HG03135 (cell line): ENCODE results near the gene RTL10.

Source experiments
- ATAC-seq: cut with Tn5 transposase; IDR thresholded peaks from one replicate; pipeline ENCODE4 v1.9.1; 2021; ENCODE audit warnings: mild to moderate bottlenecking, moderate library complexity; ENCODE audit not compliant: unreplicated experiment

RTL10 gene

DNA sequence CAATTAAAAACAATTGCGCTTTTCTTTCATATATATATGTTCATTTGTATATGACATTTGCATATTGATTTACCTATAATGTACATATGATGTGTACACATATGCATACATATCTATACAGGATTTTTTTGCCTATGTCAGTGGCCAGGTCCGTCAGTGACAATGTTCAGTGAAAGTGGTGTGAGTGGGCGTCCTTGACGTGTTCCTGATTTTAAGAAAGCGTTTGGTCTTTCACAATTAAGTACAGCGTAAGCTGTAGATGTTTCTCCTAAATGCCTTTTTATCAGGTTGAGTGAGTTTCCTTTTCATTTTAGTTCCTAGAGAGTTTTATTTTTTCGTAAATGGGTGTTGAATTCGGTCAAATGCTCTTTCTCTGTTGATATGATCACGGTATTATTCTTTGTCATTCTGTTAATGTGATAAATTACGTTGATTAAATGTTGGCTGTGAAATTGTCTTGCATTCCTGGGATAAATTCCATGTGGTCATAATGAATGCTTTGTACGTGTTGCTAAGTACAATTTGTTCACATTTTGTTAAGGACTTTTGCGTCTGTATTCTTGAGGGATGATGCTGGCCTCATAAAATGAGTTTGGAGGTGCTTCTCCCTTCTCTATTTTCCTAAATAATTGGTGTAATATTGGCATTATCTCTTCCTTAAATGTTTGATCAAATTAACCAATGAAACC lies 10.6 kb upstream of the RTL10 start:
- ATAC-seq: no peak

DNA sequence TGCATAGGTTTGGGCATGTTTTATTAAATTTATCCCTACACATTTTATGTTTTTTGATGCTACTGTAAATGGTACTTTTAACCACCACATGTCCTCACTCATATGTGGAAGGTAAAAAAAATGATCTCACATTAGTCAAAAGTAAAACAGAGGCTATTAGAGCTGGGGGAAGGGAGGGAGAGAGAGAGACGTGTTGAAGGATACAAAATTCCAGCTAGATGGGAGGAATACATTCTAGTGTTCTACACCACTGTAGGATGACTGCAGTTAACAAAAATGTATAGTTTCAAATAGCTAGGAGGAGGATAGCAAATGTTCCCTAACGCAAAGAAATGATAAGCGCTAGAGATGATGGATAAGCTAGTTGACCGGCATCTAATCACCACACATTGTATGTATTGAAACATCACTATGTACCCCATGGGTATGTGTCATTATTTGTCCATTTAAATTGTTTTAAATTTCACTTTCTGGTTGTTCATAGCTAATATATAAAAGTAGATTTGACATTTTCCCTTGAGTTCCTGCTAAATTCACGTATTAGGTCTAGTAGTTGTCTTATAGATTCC lies 9.9 kb upstream of the RTL10 start:
- ATAC-seq: no peak

DNA sequence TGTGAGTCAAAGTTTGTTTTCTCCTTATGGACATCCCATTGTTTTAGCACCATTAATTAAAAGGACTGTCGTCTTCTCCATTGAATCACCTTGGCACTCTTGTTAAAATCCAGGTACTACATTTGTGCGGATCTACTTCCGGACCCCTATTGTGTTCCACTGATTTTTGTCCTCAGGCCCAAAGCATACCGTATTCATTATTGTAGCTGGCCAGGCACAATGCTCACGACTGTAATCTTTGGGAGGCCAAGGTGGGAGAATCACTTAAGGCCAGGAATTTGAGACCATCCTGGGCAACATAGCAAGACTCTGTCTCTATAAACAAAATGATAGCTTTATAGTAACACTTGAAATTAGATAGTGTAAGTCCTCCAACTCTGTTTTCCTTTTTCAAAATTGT lies 8.9 kb upstream of the RTL10 start:
- ATAC-seq: no peak

DNA sequence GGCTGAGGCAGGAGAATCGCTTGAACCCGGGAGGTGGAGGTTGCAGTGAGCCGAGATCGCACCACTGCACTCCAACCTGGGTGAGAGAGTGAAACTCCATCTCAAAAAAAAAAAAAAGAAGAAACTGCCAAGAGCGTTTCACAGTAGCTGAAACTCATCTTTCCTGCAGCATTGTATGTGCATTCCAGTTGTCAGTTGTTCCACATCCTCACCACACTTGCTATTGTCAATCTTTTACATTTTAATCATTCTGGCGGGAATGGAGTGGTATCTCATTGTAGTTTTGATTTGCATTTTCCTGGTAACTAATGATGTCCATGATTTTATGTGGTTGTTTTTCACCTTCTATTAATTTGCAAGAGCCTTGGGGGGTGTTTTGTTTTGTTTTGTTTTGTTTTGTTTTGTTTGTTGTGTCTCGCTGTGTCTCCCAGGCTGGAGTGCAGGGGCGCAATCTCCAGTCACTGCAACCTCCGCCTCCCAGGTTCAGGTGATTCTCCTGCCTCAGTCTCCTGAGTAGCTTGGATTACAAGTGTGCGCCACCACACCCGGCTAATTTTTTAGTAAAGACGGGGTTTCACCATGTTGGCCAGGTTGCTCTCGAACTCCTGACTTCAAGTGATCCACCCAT lies 8.1 kb upstream of the RTL10 start:
- no peak for ATAC-seq

DNA sequence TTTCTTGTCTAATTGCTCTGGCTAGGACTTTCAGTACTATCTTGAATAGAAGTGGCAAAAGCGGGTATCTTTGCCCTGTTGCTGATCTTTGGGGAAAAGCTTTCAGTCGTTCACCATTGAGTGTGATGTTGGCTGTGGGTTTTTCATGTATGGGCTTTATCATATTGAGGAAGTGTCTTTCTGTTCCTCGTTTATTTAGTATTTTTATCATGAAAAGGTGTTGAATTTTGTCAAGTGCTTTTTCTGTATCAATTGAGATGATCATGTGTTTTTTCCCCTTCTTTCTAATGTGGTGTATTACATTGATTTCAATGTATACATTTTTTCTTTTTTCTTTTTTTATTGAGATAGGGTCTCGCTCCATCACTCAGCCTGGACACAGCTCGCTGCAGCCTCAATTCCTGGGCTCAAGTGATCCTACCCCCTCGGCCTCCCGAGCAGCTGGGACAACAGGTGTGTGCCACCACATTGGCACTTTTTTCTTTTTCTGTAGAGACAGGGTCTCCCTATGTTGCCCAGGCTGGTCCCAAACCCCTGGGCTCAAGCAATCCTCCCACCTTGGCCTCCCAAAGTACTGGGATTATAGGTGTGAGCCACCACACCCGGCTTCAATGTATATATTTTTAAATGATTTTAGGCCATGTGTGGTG lies 5.3 kb upstream of the RTL10 start:
- ATAC-seq: no peak

DNA sequence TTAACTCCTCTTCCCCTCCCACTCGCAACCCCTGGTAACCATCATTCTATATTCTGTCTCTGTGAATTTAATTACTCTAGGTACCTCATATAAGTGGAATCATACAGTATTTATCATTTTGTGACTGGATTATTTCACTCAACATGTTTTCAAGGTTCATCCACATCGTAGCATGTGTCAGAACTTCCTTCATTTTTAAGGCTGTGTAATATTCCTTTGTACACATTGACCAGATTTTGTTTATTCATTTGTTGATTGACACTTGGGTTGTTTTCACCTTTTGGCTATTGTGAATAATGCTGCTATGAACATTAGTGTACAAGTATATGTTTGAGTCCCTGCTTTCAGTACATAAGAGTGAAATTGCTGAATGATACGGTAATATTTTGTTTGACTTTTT lies 2.7 kb upstream of the RTL10 start:
- ATAC-seq: no peak

DNA sequence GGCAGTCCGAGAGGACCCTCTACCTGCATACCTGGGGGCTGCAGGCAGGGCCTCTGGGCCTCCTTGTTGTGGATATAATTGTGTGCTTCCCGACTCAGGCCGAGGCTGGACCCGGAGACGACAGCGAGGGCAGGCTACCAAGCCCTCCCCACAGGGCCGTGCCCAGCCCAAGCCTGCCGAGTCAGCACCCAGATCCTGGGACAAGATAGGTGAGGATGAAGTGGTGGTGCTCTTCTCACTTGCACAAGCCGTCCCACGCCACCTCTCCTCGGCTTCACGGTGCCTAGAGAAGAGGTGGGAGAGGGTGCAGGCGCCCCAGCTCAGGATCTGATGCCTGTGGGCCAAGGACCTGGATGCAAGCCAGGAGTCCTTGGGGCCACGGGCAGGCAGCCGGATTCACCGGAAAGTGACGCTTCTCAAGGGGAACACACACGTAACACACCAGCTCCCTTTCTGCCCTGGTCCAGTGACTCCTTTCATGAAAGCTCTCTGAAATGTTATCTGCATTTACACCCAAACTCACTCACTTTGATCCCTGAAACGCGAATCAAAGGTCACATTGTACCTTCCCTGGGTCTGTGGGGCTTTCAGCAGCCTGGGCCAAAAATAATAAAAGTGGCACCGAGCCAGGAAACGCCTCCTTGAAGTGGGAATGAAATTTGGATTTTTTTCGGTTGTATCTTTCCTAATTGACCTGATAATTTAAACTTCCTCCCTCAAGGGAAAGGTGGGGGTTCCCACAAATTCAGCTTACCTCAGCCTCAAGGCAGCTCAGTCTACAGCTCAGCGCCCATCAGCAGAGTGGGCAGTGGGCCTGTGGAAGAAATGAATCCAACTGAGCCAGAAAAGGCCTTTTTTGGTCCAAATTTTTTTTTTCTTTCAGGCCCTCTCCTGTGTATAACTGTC lies 1.1 kb upstream of the RTL10 start:
- peak; percentile 22 for ATAC-seq

DNA sequence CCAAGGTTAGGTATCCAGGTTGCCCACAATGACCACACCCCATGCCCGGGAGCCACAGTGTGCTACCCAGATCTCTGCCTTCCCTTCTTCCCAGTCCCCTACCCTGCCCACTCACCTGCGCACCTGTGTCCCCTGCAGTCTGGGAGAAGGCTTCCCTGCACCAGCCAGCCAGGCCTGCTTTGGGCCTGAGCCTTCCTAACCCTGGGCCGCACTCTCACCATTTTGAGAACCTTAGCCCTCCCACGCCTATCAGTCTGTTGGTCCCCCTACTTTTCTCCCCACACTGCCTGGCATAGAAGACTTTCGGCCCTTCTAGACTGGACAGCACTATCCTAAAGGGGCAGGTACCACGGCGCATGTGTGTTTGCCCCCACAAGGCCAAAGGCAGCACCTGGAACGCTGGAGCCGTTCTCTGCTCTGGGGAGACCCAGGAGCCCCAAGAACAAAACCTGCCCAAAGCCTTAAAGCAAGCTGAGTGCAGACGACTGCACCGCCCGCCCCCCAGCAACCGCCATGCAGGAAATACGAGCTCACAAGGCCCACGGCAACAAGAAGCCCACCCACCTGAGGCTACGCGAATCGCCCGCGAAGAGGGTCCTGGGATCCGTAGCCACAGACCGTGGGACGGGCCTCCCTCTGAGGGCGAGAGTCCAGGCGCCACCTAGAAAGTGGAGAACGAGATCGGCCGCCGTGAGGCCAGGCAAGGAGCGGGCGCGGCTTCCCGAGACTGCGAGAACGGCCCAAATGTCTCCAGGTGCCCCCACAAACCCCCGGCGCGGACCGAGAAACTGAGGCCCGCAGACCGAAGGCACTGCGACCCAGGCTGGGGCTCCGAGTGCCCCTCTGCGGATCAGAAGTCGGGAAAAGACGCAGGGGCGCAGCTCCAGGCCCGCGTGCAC lies 546 bp downstream of the RTL10 start:
- ATAC-seq: peak; percentile 6

DNA sequence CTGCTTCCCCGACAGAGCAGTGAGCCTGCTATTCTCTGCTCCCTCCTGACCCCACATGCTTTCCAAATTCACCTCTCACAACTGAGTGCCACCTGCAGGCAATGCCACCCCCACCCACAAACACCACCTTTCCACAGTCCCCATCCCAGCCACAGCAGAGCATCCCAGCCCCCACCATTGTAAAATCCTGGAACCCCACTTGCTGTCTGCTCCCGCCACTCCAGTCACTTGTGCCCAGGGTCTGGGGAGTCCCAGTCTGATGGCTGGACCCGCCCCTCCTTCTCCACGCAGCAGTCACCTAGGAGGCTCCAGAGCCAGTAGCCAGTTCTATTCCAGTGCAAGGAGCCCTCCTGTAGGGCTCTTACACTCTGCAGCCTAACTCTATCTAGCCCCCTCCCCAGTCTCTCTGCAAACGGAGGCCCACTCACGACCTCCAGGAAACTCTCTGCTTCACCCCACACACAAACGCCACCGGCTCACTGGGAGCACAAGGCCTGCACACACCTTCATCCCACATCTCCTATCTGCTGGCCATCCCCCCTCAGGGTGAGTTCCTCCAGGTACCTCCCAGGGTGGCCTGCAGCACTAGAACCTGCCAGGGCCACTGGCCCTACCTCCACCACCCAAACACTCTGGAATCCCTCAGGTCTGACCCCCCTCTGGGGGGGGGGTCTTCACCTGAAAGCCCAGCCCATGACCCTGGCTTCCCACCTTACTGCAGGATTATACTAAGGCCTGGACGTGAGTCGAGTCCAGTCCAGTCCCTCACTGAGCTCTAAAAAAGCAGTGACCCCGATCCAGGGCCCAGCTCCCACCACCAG lies 1.4 kb downstream of the RTL10 start:
- ATAC-seq: no peak

DNA sequence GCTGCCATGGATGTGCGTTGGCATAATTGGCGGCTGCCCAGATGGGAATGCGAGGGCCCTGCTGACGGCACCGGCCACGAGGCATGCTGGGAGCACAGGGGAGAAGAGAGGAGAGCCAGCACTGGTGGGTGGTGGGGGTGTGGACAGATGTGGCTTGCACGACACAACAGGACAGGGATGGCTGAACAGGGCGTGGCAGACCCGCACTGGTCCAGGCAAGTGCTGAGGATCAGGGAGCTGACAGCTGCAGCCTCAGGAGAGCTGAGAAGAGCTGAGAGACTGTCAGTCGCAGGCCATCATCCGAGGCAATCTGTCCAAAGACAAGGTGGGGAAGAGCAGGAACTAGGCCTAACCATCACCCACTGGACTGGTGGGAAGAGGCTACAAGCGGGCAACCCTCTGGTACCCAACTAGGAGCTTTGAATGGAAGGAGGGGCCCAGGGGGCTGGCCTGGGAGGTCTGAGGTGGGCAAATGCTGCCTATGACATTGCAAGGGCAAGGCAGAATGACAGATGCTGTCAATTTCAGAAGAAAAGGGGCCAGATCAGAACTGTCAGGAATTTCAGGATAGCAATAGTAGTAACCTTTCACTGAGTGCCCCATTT lies 2.4 kb downstream of the RTL10 start:
- ATAC-seq: no peak

DNA sequence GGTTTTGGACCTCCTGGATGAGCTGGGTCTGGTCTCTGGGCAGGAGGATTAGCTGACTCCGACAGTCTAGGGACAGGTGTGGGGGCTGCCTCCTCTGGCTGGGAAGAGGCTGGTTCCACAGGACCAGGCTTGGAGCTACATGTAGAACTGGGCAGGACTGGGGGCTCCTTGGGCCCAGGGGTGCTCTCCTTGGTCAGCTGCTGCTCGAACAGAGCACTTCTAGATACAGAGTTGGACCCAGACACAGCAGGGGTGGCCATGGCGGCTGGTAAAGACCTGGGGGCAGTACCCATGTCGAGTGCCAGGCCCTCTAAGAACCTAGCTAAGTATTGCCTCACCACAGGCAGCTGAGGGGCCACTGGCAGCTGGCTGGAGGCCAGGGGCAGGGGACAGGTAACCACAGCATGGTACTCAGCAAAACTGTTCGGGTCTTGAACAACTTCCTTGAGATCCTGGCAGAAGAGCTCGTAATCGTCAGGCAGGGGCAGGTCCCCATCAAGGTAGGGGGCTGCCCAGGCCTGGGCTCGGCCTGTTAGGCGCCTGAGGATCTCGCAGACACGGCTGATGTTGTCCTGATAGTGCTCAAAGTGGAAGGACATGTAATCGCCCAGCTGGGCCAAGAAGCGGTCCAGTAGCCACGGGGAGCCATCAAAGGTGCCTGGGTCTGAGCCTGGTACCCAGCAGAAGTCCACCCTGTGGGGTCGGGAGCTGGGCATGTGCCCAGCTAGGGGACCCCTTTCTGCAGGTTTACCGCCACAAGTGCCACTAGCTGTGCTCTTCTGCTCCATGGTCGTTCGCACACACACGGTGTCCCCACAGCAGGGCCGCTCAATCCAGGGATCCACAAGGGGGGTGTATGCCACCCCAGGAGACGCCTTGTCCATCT lies 3.1 kb downstream of the RTL10 start:
- ATAC-seq: no peak

DNA sequence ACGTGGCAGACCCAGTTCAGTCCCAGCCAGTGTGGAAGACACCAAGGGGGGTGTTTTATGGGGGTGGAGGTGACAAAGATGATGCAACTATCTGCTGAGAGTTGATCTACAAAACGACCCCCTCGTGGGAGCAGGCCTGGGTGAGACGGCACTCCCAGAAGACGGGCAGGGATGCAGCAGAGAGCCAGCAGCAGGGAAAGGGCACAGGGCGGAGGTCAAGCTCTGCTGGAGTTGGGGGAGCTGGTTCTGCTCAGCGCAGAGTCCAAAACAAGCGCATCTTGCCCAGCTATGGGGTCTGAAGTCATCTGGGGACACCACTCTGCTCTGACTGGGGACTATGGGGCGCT lies 3.9 kb downstream of the RTL10 start:
- ATAC-seq: no peak

DNA sequence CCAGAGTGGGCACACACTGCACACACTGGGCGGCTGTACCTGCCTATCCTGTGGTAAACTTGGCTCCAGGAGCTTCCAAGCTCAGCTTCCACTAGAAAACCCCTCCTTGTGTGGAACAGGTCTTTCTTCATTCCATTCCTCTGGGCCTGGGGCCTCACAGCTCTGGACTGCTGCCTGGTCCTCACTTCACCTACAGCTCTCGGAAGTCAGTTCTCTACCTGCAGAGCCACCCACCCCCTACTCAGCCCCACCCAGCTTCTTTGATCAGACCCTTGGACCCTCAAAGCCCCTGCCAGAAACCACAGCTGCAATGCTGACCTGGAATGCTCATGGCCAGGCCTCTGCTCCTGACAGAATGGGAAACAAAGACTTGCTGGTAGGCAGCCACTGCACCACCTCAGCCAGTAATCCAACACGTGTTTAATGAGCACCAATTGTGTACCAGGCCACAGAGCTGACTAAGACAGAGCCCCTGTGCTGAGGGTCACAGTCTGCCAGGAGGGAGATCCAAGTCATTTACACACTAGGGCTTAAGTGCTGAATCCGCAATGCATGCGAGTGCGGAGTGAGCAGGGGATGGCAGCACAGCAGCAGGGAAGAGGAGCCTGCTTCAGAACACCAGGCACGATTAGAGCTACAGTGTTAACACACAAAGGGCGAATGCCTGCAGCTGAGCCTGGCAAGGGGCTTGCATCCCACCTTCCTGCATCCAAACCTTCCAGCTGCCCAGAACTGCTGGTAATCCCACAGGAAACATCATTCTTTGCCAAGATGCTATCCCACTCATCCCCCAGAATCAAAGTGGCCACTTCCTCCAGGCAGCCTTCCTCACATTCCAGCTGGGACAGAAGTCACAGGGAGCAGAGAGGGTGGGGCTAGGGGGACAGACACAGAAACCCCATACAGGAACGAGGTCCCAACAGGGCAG lies 4.6 kb downstream of the RTL10 start:
- ATAC-seq: no peak

DNA sequence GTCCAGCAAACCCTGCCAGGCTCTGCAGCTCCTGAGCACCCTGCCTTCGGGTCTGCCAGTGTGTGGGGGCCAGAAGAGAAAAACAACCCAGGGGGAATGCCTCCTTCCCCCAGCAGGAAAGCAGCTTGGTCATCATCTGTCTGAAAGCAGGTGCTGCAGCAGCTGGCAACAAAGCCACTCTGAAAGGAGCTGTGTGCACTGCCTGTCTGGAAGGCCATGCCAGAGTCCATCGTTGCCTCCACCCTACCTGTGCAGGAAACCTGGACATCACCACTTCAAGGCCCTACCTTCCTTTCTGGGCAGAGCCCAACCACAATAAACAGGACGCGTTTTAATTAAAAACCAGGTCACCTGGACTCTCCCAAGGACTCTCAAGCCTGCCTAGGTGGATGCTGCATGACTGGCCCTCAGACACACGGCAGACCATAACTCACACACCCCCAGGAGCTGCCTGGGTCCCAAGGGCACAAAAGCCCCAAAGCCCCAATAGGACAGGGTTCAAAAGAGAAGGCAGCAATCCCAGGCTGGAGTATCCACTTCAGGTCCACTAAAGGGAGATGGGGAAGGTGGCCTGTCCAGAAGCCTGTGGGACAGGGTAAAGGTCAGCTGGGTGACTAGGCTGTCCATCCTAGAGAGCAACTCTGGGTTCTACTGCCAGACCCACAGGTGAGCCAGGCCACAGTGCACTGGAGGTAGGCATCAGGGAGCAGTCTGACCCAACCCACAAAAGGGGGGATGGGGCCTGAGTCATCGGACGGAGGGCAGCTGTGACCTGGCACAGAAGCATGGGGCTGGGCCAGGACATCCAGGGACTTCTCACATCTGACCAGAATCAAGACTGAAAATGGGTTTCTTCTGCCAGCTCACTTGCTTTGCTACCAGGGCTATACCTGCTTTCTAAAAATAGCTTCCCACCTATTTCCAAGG lies 6.1 kb downstream of the RTL10 start:
- no peak for ATAC-seq

DNA sequence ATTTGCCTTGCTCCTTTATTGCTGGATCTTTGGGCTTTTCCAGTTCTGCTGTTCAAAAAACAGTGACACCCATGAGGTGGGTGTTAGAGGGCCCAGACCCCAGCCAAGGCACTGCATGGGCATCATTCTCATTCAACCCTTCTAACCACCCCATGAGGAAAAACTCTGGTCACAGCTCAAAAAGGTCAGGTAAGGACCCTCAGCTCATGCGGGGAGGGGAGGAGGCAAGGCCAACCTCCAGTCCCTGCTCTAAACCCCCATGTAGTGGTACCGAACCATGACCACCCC lies 7.4 kb downstream of the RTL10 start:
- no peak for ATAC-seq
